A549 (cell line): Measurements from ENCODE around the gene UBTD2.

Source experiments
- POLR2A ChIP-seq: IDR thresholded peaks from 2 replicates; pipeline ENCODE4 v1.6.1; 2012; ENCODE audit warnings: mild to moderate bottlenecking, low read length
- USF2 ChIP-seq: fragments of 450-650 bp; IDR thresholded peaks from 2 replicates; pipeline ENCODE4 v1.6.1; 2014; ENCODE audit warnings: antibody characterized with exemption
- TF ChIP-seq, protein P1 (sequence below): fragments of >200 bp; sonication (Bioruptor Twin); formaldehyde crosslinking; IDR thresholded peaks from 3 replicates; pipeline ENCODE4 v1.5.1; 2016

DNA sequence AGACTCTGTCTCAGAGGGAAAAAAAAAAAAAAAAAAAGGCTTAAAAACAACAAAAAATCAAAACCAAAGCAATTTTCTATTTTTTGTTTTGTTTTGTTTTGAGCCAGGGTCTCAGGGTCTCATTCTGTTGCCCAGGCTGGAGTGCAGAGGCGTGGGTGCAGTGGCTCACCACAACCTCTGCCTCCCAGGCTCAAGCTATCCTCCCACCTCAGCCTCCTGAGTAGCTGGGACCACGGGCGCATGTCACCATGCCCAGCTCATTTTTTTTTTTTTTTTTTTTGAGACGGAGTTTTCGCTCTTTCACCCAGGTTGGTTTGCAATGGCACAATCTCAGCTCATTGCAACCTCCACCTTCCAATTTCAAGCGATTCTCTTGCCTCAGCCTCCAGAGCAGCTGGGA, 101.3 kb downstream of the UBTD2 start:
- TF ChIP-seq, protein P1, sequence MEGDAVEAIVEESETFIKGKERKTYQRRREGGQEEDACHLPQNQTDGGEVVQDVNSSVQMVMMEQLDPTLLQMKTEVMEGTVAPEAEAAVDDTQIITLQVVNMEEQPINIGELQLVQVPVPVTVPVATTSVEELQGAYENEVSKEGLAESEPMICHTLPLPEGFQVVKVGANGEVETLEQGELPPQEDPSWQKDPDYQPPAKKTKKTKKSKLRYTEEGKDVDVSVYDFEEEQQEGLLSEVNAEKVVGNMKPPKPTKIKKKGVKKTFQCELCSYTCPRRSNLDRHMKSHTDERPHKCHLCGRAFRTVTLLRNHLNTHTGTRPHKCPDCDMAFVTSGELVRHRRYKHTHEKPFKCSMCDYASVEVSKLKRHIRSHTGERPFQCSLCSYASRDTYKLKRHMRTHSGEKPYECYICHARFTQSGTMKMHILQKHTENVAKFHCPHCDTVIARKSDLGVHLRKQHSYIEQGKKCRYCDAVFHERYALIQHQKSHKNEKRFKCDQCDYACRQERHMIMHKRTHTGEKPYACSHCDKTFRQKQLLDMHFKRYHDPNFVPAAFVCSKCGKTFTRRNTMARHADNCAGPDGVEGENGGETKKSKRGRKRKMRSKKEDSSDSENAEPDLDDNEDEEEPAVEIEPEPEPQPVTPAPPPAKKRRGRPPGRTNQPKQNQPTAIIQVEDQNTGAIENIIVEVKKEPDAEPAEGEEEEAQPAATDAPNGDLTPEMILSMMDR = no peak
- TF ChIP-seq USF2 (no peak), POLR2A (no peak)
